Mammary epithelial cell (primary cell): Measurements from ENCODE around the gene RBM6.

Source experiments
- CTCF ChIP-seq, 2 donors: IDR thresholded peaks in 1 of 2; conservative IDR thresholded peaks in 1 of 2; 2 replicates each; pipeline ENCODE4 v1.5.1; 2011 to 2012; ENCODE audit warnings: inconsistent platforms in 2 of 2, low read length in 2 of 2, mild to moderate bottlenecking in 2 of 2, control low read depth in 1 of 2, low read depth in 1 of 2; ENCODE audit not compliant: insufficient read depth in 1 of 2; ENCODE audit errors: extremely low read depth in 1 of 2
- EZH2 ChIP-seq: IDR thresholded peaks from 2 replicates; pipeline ENCODE4 v1.6.1; 2012; ENCODE audit warnings: low read length, inconsistent platforms, borderline replicate concordance

GRCh38 chr3:49903451-49904424 lies 36.2 kb upstream of the RBM6 start, which contains the start of gene MST1R:
- TF ChIP-seq CTCF (conservative IDR thresholded peaks at IDR 0.05 in 1 of 2, IDR thresholded peaks at IDR 0.05 in 1 of 2; ENCODE audit: extremely low read depth in 1 of 2, insufficient read depth in 1 of 2, low read depth in 1 of 2, low read length in 2 of 2) (no peak), EZH2 (no peak)
